Parathyroid adenoma (tissue), 2 donors: Measurements from ENCODE around the gene NECTIN3.

Experiments
- H2AFZ ChIP-seq: fragments of 300-600 bp; sonication (generic); one replicate; pipeline ENCODE4 v1.7.0; 2017; ENCODE audit warnings: antibody characterized with exemption, mild to moderate bottlenecking
- H3K27ac ChIP-seq: fragments of 300-600 bp; sonication (generic); one replicate; pipeline ENCODE4 v1.7.0; 2017
- H3K27me3 ChIP-seq: fragments of 300-600 bp; sonication (generic); one replicate; pipeline ENCODE4 v1.7.0; 2017; ENCODE audit warnings: low read length; ENCODE audit not compliant: control insufficient read depth, insufficient read depth
- H3K36me3 ChIP-seq: fragments of 300-600 bp; sonication (generic); one replicate; pipeline ENCODE4 v1.7.0; 2017; ENCODE audit warnings: low read length; ENCODE audit not compliant: control insufficient read depth, insufficient read depth
- H3K4me1 ChIP-seq: fragments of 300-600 bp; sonication (generic); one replicate; pipeline ENCODE4 v1.7.0; 2017; ENCODE audit warnings: control low read depth
- H3K4me2 ChIP-seq: fragments of 300-600 bp; sonication (generic); one replicate; pipeline ENCODE4 v1.7.0; 2017; ENCODE audit warnings: low read length
- H3K4me3 ChIP-seq: fragments of 300-600 bp; sonication (generic); one replicate; pipeline ENCODE4 v1.7.0; 2017; ENCODE audit warnings: low read depth, low read length
- H3K79me2 ChIP-seq: fragments of 300-600 bp; sonication (generic); one replicate; pipeline ENCODE4 v1.7.0; 2017; ENCODE audit warnings: control low read depth
- H3K9ac ChIP-seq: fragments of 300-600 bp; sonication (generic); one replicate; pipeline ENCODE4 v1.7.0; 2017; ENCODE audit warnings: mild to moderate bottlenecking
- H3K9me3 ChIP-seq: fragments of 300-600 bp; sonication (generic); one replicate; pipeline ENCODE4 v1.7.0; 2017; ENCODE audit warnings: low read length; ENCODE audit not compliant: control insufficient read depth
- TF ChIP-seq, protein P1 (sequence below): fragments of 300-600 bp; sonication (generic); IDR thresholded peaks from one replicate; pipeline ENCODE4 v1.7.0; 2017; ENCODE audit warnings: antibody characterized with exemption, mild to moderate bottlenecking
- donor health status: primary hyperparathyroidism.

The NECTIN3 gene

DNA sequence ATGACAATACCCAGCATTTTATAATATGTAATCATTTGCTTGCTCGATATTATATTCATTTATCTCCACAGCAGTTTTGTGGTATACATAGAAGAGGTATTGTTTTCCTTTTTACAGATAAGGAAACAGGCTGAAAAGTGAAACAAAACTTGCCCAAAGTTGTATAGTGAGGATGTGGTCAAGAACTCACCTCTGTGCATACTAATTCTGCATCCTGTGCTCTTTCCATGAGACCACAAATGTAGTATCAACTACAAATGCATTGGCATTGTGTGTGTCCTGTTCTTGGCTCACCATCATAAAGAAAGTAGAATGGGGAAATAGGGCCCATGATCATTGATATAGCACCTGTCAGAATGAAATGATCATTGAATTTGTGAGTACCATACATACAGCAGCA lies 167.3 kb downstream of the NECTIN3 start:
- H3K4me3 ChIP-seq, result no peak overlapping the region
- H3K4me2 ChIP-seq, result no peak overlapping the region
- H3K27me3 ChIP-seq, result no peaks in the 10 kb centered on the region
- no peak overlapping the region for H3K9ac ChIP-seq
- H3K36me3 ChIP-seq, result no peaks in the 10 kb centered on the region
- H3K9me3 ChIP-seq, result no peaks in the 10 kb centered on the region
- H2AFZ ChIP-seq, result no peak overlapping the region
- no peak overlapping the region for H3K27ac ChIP-seq
- no peaks in the 10 kb centered on the region for H3K4me1 ChIP-seq
- no peaks in the 10 kb centered on the region for H3K79me2 ChIP-seq
- TF ChIP-seq, protein P1, sequence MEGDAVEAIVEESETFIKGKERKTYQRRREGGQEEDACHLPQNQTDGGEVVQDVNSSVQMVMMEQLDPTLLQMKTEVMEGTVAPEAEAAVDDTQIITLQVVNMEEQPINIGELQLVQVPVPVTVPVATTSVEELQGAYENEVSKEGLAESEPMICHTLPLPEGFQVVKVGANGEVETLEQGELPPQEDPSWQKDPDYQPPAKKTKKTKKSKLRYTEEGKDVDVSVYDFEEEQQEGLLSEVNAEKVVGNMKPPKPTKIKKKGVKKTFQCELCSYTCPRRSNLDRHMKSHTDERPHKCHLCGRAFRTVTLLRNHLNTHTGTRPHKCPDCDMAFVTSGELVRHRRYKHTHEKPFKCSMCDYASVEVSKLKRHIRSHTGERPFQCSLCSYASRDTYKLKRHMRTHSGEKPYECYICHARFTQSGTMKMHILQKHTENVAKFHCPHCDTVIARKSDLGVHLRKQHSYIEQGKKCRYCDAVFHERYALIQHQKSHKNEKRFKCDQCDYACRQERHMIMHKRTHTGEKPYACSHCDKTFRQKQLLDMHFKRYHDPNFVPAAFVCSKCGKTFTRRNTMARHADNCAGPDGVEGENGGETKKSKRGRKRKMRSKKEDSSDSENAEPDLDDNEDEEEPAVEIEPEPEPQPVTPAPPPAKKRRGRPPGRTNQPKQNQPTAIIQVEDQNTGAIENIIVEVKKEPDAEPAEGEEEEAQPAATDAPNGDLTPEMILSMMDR, result no peak

DNA sequence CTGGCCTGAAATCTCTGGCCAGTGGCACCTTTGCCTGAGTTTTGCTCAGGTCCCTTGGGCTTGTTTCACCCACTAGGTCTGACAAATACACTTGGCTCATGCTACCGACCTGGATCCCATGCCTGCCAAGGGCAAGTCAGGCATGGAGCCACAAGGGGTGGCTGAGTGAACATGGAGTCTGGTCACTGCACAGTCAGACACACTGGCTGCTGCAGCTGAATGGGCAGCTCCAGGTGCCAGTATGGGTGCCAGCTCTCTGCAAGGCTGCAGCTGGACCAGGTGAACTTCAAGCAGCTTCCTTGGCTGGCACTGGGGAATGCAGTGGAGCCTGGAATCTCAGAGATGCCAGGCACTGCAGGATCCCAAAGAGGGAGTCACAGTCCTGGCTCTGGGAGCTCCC lies 170.3 kb downstream of the NECTIN3 start:
- no peak overlapping the region for H2AFZ ChIP-seq
- TF ChIP-seq, protein P1, result no peak
- no peaks in the 10 kb centered on the region for H3K4me1 ChIP-seq
- no peaks in the 10 kb centered on the region for H3K79me2 ChIP-seq
- no peaks in the 10 kb centered on the region for H3K9me3 ChIP-seq
- no peak overlapping the region for H3K9ac ChIP-seq
- no peak overlapping the region for H3K4me2 ChIP-seq
- H3K36me3 ChIP-seq, result no peaks in the 10 kb centered on the region
- H3K27ac ChIP-seq, result no peak overlapping the region
- H3K4me3 ChIP-seq, result no peak overlapping the region
- no peaks in the 10 kb centered on the region for H3K27me3 ChIP-seq
